HepG2 (cell line): ENCODE data around the gene CLMP. TPM values are rescaled to one million over a fixed set of nuclear protein-coding genes. Genes with fewer than 3 reads are reported as not detected.

Experiments used
- ATAC-seq: fragments of 200-7000 bp; cut with Tn5 transposase; 3 replicates; pipeline ENCODE4 v1.9.1; 2020; ENCODE audit warnings: mild to moderate bottlenecking, moderate library complexity
- BruUV-seq: library from RNA; stranded (reverse); fragments of 400-500 nt; replicated peaks from 2 replicates; lab custom pipeline; 2021; lab: Mats Ljungman, UMichigan
- CTCF ChIA-PET: fragments of 300-600 bp; formaldehyde crosslinking; extraction: SDS; loops from one replicate; lab custom pipeline; 2021; ENCODE audit warnings: low total read pairs, inconsistent platforms, low intra/inter-chr PET ratio; lab: Yijun Ruan, JAX
- POLR2A ChIA-PET: fragments of 350-600 bp; sonication (Branson Sonifier 250); formaldehyde crosslinking; loops from one replicate; lab custom pipeline; 2020; ENCODE audit warnings: antibody characterized with exemption, inconsistent platforms; lab: Yijun Ruan, JAX
- DNase-seq: peaks from one replicate; pipeline ENCODE4 v3.0.0-alpha.2; 2015; ENCODE audit warnings: low spot score
- FAIRE-seq: peaks from 3 replicates; lab custom pipeline; 2011; peaks lifted over from hg19 to GRCh38; lab: Jason Lieb, UNC
- H2AFZ ChIP-seq: one replicate; pipeline ENCODE4 v1.6.1; 2011; ENCODE audit warnings: low read length, inconsistent platforms
- H3K27ac ChIP-seq: fragments of 300-600 bp; 3 replicates; pipeline ENCODE4 v1.8.0; 2011; ENCODE audit warnings: mixed run types, mild to moderate bottlenecking, mixed read lengths, low read length, inconsistent platforms; ENCODE audit not compliant: insufficient read depth; ENCODE audit errors: extremely low read length
- H3K27me3 ChIP-seq, 2 experiments: fragments of 200-600 bp in 1 of 2; 2 replicates in 1 of 2; 3 replicates in 1 of 2; pipeline versions ENCODE4 v1.6.0 to v1.8.0; 2011; ENCODE audit warnings: low read length in 2 of 2, mild to moderate bottlenecking in 2 of 2, moderate library complexity in 2 of 2, inconsistent platforms in 1 of 2; ENCODE audit not compliant: insufficient read depth in 2 of 2, control insufficient read depth in 1 of 2
- H3K36me3 ChIP-seq, 2 experiments: fragments of 200-600 bp in 1 of 2; replicated peaks in 1 of 2; 2 replicates in 1 of 2; 3 replicates in 1 of 2; pipeline versions ENCODE4 v1.5.1 to v1.8.0; 2011; ENCODE audit warnings: low read length in 2 of 2, inconsistent platforms in 1 of 2; ENCODE audit not compliant: insufficient read depth in 2 of 2, control insufficient read depth in 1 of 2
- H3K4me1 ChIP-seq: 2 replicates; pipeline ENCODE4 v1.5.1; 2012; ENCODE audit warnings: low read length, inconsistent platforms; ENCODE audit not compliant: insufficient read depth
- H3K4me2 ChIP-seq: 2 replicates; pipeline ENCODE4 v1.6.0; 2011; ENCODE audit warnings: low read depth, low read length, inconsistent platforms
- H3K4me3 ChIP-seq, 3 experiments: fragments of 200-600 bp in 1 of 3; sonication (generic), shearing (Covaris generic) in 1 of 3; replicated peaks in 1 of 3; 2 replicates each; pipeline ENCODE4 v1.5.1; 2011 to 2016; ENCODE audit warnings: low read length in 3 of 3, inconsistent platforms in 2 of 3, low read depth in 2 of 3, mild to moderate bottlenecking in 2 of 3, control low read depth in 1 of 3, mixed read lengths in 1 of 3; ENCODE audit not compliant: insufficient read depth in 1 of 3
- H3K79me2 ChIP-seq: one replicate; pipeline ENCODE4 v1.6.1; 2011; ENCODE audit warnings: low read length, inconsistent platforms; ENCODE audit not compliant: insufficient read depth
- H3K9ac ChIP-seq: 2 replicates; pipeline ENCODE4 v1.6.0; 2011; ENCODE audit warnings: mild to moderate bottlenecking, low read depth, low read length, inconsistent platforms; ENCODE audit not compliant: insufficient read depth
- H3K9me3 ChIP-seq: 2 replicates; pipeline ENCODE4 v1.5.1; 2012; ENCODE audit warnings: mild to moderate bottlenecking, low read length
- H4K20me1 ChIP-seq: 2 replicates; pipeline ENCODE4 v1.6.0; 2011; ENCODE audit warnings: inconsistent platforms, mild to moderate bottlenecking, low read length, moderate library complexity; ENCODE audit not compliant: insufficient read depth
- HNRNPLL ChIP-seq: fragments of 200-400 bp; formaldehyde crosslinking; IDR thresholded peaks from 2 replicates; pipeline ENCODE4 v1.6.1; 2017; ENCODE audit warnings: mild to moderate bottlenecking, low read depth, low read length; ENCODE audit not compliant: poor library complexity, severe bottlenecking
- PRDM4 ChIP-seq: sonication (generic); formaldehyde crosslinking; IDR thresholded peaks from 2 replicates; pipeline ENCODE4 v1.9.0; 2021; ENCODE audit warnings: missing genetic modification reagents, borderline replicate concordance
- SRSF4 ChIP-seq: fragments of 200-400 bp; formaldehyde crosslinking; IDR thresholded peaks from one replicate; pipeline ENCODE4 v1.6.1; 2018; ENCODE audit warnings: mild to moderate bottlenecking, low read depth, low read length, moderate library complexity; ENCODE audit not compliant: poor library complexity, severe bottlenecking
- ZBTB3 ChIP-seq: sonication (generic); formaldehyde crosslinking; IDR thresholded peaks from 2 replicates; pipeline ENCODE4 v1.4.0; 2020; ENCODE audit warnings: low read depth, mild to moderate bottlenecking, moderate library complexity, missing genetic modification reagents, borderline replicate concordance
- ZBTB34 ChIP-seq: sonication (generic); formaldehyde crosslinking; IDR thresholded peaks from 2 replicates; pipeline ENCODE4 v1.8.0; 2022; ENCODE audit warnings: mild to moderate bottlenecking, missing genetic modification reagents
- ZMYM4 ChIP-seq: sonication (generic); formaldehyde crosslinking; IDR thresholded peaks from 2 replicates; pipeline ENCODE4 v1.8.1; 2023; ENCODE audit warnings: mild to moderate bottlenecking, missing genetic modification reagents
- ZNF337 ChIP-seq: sonication (generic); formaldehyde crosslinking; IDR thresholded peaks from 2 replicates; pipeline ENCODE4 v1.5.1; 2020; ENCODE audit warnings: missing genetic modification reagents, low read depth, mild to moderate bottlenecking, borderline replicate concordance
- ZNF432 ChIP-seq: sonication (generic); formaldehyde crosslinking; IDR thresholded peaks from 2 replicates; pipeline ENCODE4 v1.5.0; 2020; ENCODE audit warnings: missing genetic modification reagents, mild to moderate bottlenecking, borderline replicate concordance
- WGBS: methylation state at CpG from one replicate; pipeline ENCODE4 v1.1.6; 2017; ENCODE audit warnings: low lambda C conversion rate; 5-methylcytosine and 5-hydroxymethylcytosine counted together
- in situ Hi-C: cut with HindIII; loops from 2 replicates; pipeline ENCODE4 v1.10.0; 2017; ENCODE audit warnings: low pct_unique_long_range_greater_than_20kb; ENCODE audit not compliant: extremely low pct_ligation_motif_present
- intact Hi-C: fragments of 100-400 bp; cut with micrococcal nuclease; formaldehyde crosslinking; loops from one replicate; pipeline ENCODE4 v1.10.0; 2022; ENCODE audit not compliant: unreplicated experiment
- polyA plus RNA-seq, 8 experiments: library from polyadenylated mRNA; depleted of rRNA in 3 of 8; stranded (reverse) in 7 of 8; unstranded in 1 of 8; fragments of >200 nt; fragmentation: Illumina TruSeq in 4 of 8; extraction: Trizol in 4 of 8; gene quantifications; 2 replicates each; pipeline versions ENCODE4 v1.2.1 to v1.2.3, GENCODE V29; 2011 to 2016; ENCODE audit warnings: low read depth in 4 of 8, missing spikeins in 1 of 8, mixed read lengths in 1 of 8; ENCODE audit not compliant: insufficient read depth in 1 of 8
- total RNA-seq, 5 experiments: library from RNA; depleted of rRNA; stranded (reverse); fragments of >200 nt; fragmentation: Illumina TruSeq; extraction: Trizol; gene quantifications; 2 replicates each; pipeline ENCODE4 v1.2.3, GENCODE V29; 2016; ENCODE audit warnings: low read depth in 1 of 5

Gene CLMP
- total and polyA plus RNA-seq, 2 of the 13 experiments (the other 11 are each of a cell fraction or from before 2014, with no cell fraction given), result not detected

- BruUV-seq, result no TSS peak
- WGBS, result 28% methylated on average over 6 of the region's 6 CpGs
Measured at GRCh38 chr11:123183391-123184099, 11.5 kb downstream of the CLMP start.

More at GRCh38 chr11:123183391-123184099, 11.5 kb downstream of the CLMP start:
- no peak for DNase-seq
- Histone ChIP-seq H3K36me3 (no peaks in the 10 kb centered on the region), H3K9me3 (no peaks in the 10 kb centered on the region), H3K27me3 (peaks cover 2 to 34% of the 10 kb centered on the region in 2 experiments; a peak in 3 of 5 replicates), H4K20me1 (no peaks in the 10 kb centered on the region), H3K4me2 (no peak overlapping the region), H3K4me3 (no peak overlapping the region), H3K27ac (no peak overlapping the region), H2AFZ (no peak overlapping the region), H3K79me2 (no peaks in the 10 kb centered on the region), H3K9ac (no peak overlapping the region), H3K4me1 (peaks cover 8% of the 10 kb centered on the region; the same call in 1 of the 2 replicates)
- intact Hi-C loops (no loop called here), in situ Hi-C loops (no loop called here)
- TF ChIP-seq PRDM4 (CRISPR knock-in tag) (no peak), ZNF337 (CRISPR knock-in tag) (no peak), SRSF4 (no peak), ZMYM4 (CRISPR knock-in tag) (no peak), ZBTB3 (no peak), ZNF432 (no peak), HNRNPLL (no peak), ZBTB34 (CRISPR knock-in tag) (no peak)
- no peak for FAIRE-seq
- no peak for ATAC-seq
- ChIA-PET CTCF (no interaction called here), POLR2A (no interaction called here)
